GM18526 (cell line): ENCODE results near the gene AOPEP.

ENCODE experiments used
- POLR2A ChIP-seq: IDR thresholded peaks from 3 replicates; pipeline ENCODE4 v1.6.1; 2011; ENCODE audit not compliant: insufficient read length; ENCODE audit errors: extremely low read depth

The AOPEP gene

GRCh38 chr9:94949370-94949769, 222.9 kb downstream of the AOPEP start:
- TF ChIP-seq POLR2A: no peak

- no peak for TF ChIP-seq POLR2A
Measured at GRCh38 chr9:94950040-94950578, 223.6 kb downstream of the AOPEP start.

- no peak for TF ChIP-seq POLR2A
Measured at GRCh38 chr9:94950579-94951323, 224.3 kb downstream of the AOPEP start.

GRCh38 chr9:94951324-94952135, 225.0 kb downstream of the AOPEP start:
- no peak for TF ChIP-seq POLR2A

GRCh38 chr9:94952565-94953373, 226.3 kb downstream of the AOPEP start:
- TF ChIP-seq POLR2A: no peak

- no peak for TF ChIP-seq POLR2A
Measured at GRCh38 chr9:94956731-94957130, 230.2 kb downstream of the AOPEP start.

- no peak for TF ChIP-seq POLR2A
Measured at GRCh38 chr9:94960964-94961363, 234.5 kb downstream of the AOPEP start.

- TF ChIP-seq POLR2A: no peak
Measured at GRCh38 chr9:94961870-94962269, 235.4 kb downstream of the AOPEP start.

- TF ChIP-seq POLR2A: no peak
Measured at GRCh38 chr9:94967482-94967881, 241.0 kb downstream of the AOPEP start.

- TF ChIP-seq POLR2A: no peak
Measured at GRCh38 chr9:94971378-94972131, 245.1 kb downstream of the AOPEP start.

GRCh38 chr9:94973451-94973941, 247.0 kb downstream of the AOPEP start:
- no peak for TF ChIP-seq POLR2A

- no peak for TF ChIP-seq POLR2A
Measured at GRCh38 chr9:94974154-94974879, 247.8 kb downstream of the AOPEP start.

GRCh38 chr9:94975480-94975879, 249.0 kb downstream of the AOPEP start:
- no peak for TF ChIP-seq POLR2A

- no peak for TF ChIP-seq POLR2A
Measured at GRCh38 chr9:94976077-94976476, 249.6 kb downstream of the AOPEP start.
